WTC11 (cell line): ENCODE results near the gene INPP5A. TPM values are rescaled to one million over a fixed set of nuclear protein-coding genes. Genes with fewer than 3 reads are reported as not detected.

Experiments used
- ATAC-seq: fragments of 200-7000 bp; cut with Tn5 transposase; 2 replicates; pipeline ENCODE4 v1.10.0; 2021; ENCODE audit warnings: mild to moderate bottlenecking, moderate library complexity
- CTCF ChIA-PET: fragments of 300-600 bp; sonication (Branson Sonifier 250); formaldehyde crosslinking; loops from one replicate; lab custom pipeline; 2021; ENCODE audit warnings: antibody characterized with exemption; lab: Charles Lee
- POLR2A ChIA-PET: fragments of 350-600 bp; sonication (Branson Sonifier 250); formaldehyde crosslinking; loops from one replicate; lab custom pipeline; 2021; ENCODE audit warnings: antibody characterized with exemption; lab: Charles Lee
- DNase-seq: peaks from one replicate; pipeline ENCODE4 v3.0.0; 2021; ENCODE audit warnings: low spot score
- H3K27ac Mint-ChIP-seq: 2 replicates; pipeline ENCODE4 v1.8.0; 2021; ENCODE audit warnings: mixed read lengths
- H3K27me3 Mint-ChIP-seq: 2 replicates; pipeline ENCODE4 v1.8.0; 2021; ENCODE audit warnings: low read depth, mild to moderate bottlenecking, moderate library complexity, mixed read lengths
- H3K36me3 Mint-ChIP-seq: 2 replicates; pipeline ENCODE4 v1.8.0; 2021; ENCODE audit warnings: mixed read lengths
- H3K4me1 Mint-ChIP-seq: 2 replicates; pipeline ENCODE4 v1.8.0; 2022; ENCODE audit warnings: mixed read lengths
- H3K4me3 Mint-ChIP-seq: 2 replicates; pipeline ENCODE4 v1.8.0; 2021; ENCODE audit warnings: mild to moderate bottlenecking, moderate library complexity, mixed read lengths
- H3K9me3 Mint-ChIP-seq: 2 replicates; pipeline ENCODE4 v1.8.0; 2021; ENCODE audit warnings: mixed read lengths
- AR ChIP-seq: fragments of 250-450 bp; sonication (Bioruptor Pico); IDR thresholded peaks from 2 replicates; pipeline ENCODE4 v1.9.0; 2021; ENCODE audit warnings: mild to moderate bottlenecking
- FOXK1 ChIP-seq: sonication (generic); formaldehyde crosslinking; IDR thresholded peaks from 2 replicates; pipeline ENCODE4 v1.8.0; 2022; ENCODE audit warnings: mild to moderate bottlenecking, moderate library complexity, missing genetic modification reagents
- FOXP1 ChIP-seq: sonication (generic); formaldehyde crosslinking; IDR thresholded peaks from 2 replicates; pipeline ENCODE4 v1.8.0; 2022; ENCODE audit warnings: missing genetic modification reagents, mild to moderate bottlenecking, moderate library complexity, borderline replicate concordance
- IRF1 ChIP-seq: sonication (generic); formaldehyde crosslinking; IDR thresholded peaks from 2 replicates; pipeline ENCODE4 v1.8.0; 2023; ENCODE audit warnings: missing genetic modification reagents
- MAX ChIP-seq: sonication (generic); formaldehyde crosslinking; IDR thresholded peaks from 2 replicates; pipeline ENCODE4 v1.8.0; 2022; ENCODE audit warnings: mild to moderate bottlenecking, missing genetic modification reagents
- MYBL2 ChIP-seq: sonication (generic); formaldehyde crosslinking; IDR thresholded peaks from 2 replicates; pipeline ENCODE4 v1.8.1; 2023; ENCODE audit warnings: mild to moderate bottlenecking, moderate library complexity, missing genetic modification reagents
- NR1H2 ChIP-seq: sonication (generic); formaldehyde crosslinking; IDR thresholded peaks from 2 replicates; pipeline ENCODE4 v1.9.0; 2021; ENCODE audit warnings: mild to moderate bottlenecking, moderate library complexity, missing genetic modification reagents
- OVOL2 ChIP-seq: fragments of 250-450 bp; sonication (Bioruptor Pico); IDR thresholded peaks from 2 replicates; pipeline ENCODE4 v1.9.0; 2021; ENCODE audit warnings: mild to moderate bottlenecking, borderline replicate concordance
- PRRX2 ChIP-seq: fragments of 250-450 bp; sonication (Bioruptor Pico); IDR thresholded peaks from 2 replicates; pipeline ENCODE4 v1.8.0; 2021; ENCODE audit warnings: mild to moderate bottlenecking
- SMAD4 ChIP-seq: sonication (generic); formaldehyde crosslinking; IDR thresholded peaks from 2 replicates; pipeline ENCODE4 v1.8.0; 2022; ENCODE audit warnings: mild to moderate bottlenecking, missing genetic modification reagents
- TEAD1 ChIP-seq: sonication (generic); formaldehyde crosslinking; IDR thresholded peaks from 2 replicates; pipeline ENCODE4 v1.8.0; 2022; ENCODE audit warnings: mild to moderate bottlenecking, missing genetic modification reagents
- ZNF121 ChIP-seq: sonication (generic); formaldehyde crosslinking; IDR thresholded peaks from 2 replicates; pipeline ENCODE4 v1.8.0; 2023; ENCODE audit warnings: missing genetic modification reagents
- ZNF219 ChIP-seq: sonication (generic); formaldehyde crosslinking; IDR thresholded peaks from 2 replicates; pipeline ENCODE4 v1.8.0; 2023; ENCODE audit warnings: missing genetic modification reagents, mild to moderate bottlenecking, borderline replicate concordance
- ZNF232 ChIP-seq: sonication (generic); formaldehyde crosslinking; IDR thresholded peaks from 2 replicates; pipeline ENCODE4 v1.8.0; 2022; ENCODE audit warnings: mild to moderate bottlenecking, missing genetic modification reagents
- ZNF317 ChIP-seq: sonication (generic); formaldehyde crosslinking; IDR thresholded peaks from 2 replicates; pipeline ENCODE4 v1.8.1; 2023; ENCODE audit warnings: low read depth, mild to moderate bottlenecking, moderate library complexity, missing genetic modification reagents, borderline replicate concordance
- ZNF396 ChIP-seq: fragments of 250-450 bp; sonication (Bioruptor Pico); IDR thresholded peaks from 2 replicates; pipeline ENCODE4 v1.8.0; 2021; ENCODE audit warnings: mild to moderate bottlenecking, moderate library complexity, borderline replicate concordance
- total RNA-seq: library from RNA; stranded (reverse); gene quantifications from 3 replicates; pipeline ENCODE4 v1.2.3, GENCODE V29; 2021
- TF ChIP-seq, protein P1 (sequence below): sonication (generic); formaldehyde crosslinking; IDR thresholded peaks from 2 replicates; pipeline ENCODE4 v1.8.1; 2022; ENCODE audit warnings: low read depth, missing genetic modification reagents, borderline replicate concordance
- TF ChIP-seq, protein P2 (sequence below): sonication (generic); formaldehyde crosslinking; IDR thresholded peaks from 2 replicates; pipeline ENCODE4 v1.8.0; 2022; ENCODE audit warnings: missing genetic modification reagents
- TF ChIP-seq, protein P3 (sequence below): fragments of 250-450 bp; sonication (Bioruptor Pico); IDR thresholded peaks from 2 replicates; pipeline ENCODE4 v2.1.2; 2022; ENCODE audit warnings: mild to moderate bottlenecking, moderate library complexity
- TF ChIP-seq, protein P4 (sequence below): fragments of 250-450 bp; sonication (Bioruptor Pico); IDR thresholded peaks from 2 replicates; pipeline ENCODE4 v1.8.0; 2021; ENCODE audit warnings: mild to moderate bottlenecking

INPP5A gene
- total RNA-seq, 1 experiment from 2014 or later: 22.1 TPM

DNA sequence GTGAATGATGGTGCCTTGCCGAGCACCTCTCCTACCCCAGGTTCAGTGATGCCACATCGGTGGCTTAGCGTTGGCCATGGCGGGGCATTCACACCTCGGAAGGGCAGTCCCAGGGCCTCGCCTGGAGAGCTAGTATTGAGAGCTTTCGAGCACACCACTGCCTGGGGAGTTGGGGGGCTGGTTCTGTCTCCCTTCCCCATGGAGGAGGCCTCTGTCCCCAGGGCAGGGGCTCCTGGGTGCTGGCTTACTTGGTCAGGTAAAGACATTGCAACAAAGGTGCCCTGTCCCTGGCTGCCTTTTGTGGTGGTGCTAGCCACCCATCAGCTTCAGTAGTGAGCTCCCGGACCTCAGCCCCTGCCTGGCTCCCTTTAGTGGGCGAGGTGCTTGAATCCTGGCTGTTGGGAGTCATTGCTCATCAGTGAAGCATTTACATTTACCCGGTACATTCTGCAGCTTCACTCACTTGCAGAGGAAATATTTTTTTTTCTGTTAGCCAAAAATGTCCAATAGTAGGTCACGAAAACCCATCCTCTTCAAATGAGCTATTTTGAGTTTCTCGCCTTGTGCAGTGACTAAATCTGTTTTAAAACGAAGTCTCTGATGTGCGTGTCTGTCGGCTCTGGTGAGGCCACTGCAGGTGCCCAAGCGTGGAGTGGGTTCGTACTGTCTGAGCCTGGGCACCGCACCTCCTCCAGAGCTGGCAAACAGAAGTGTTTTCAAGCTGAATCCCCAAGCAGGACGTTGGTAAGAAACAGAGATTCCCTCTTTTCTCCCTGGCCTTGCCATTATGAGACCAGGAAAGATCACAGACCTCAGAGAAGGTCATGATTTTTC, 95.5 kb downstream of the INPP5A start:
- POLR2A ChIA-PET: no interaction called here
- CTCF ChIA-PET: interaction anchor here (0.6 to 2.0 kb wide), 7 partner anchors 17 to 403 kb away, joined by 3 to 11 read pairs (median 5); no protein-coding TSS in a partner anchor
- no peak for TF ChIP-seq TEAD1
- TF ChIP-seq, protein P1, sequence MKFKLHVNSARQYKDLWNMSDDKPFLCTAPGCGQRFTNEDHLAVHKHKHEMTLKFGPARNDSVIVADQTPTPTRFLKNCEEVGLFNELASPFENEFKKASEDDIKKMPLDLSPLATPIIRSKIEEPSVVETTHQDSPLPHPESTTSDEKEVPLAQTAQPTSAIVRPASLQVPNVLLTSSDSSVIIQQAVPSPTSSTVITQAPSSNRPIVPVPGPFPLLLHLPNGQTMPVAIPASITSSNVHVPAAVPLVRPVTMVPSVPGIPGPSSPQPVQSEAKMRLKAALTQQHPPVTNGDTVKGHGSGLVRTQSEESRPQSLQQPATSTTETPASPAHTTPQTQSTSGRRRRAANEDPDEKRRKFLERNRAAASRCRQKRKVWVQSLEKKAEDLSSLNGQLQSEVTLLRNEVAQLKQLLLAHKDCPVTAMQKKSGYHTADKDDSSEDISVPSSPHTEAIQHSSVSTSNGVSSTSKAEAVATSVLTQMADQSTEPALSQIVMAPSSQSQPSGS (CRISPR knock-in tag): no peak
- TF ChIP-seq, protein P2, sequence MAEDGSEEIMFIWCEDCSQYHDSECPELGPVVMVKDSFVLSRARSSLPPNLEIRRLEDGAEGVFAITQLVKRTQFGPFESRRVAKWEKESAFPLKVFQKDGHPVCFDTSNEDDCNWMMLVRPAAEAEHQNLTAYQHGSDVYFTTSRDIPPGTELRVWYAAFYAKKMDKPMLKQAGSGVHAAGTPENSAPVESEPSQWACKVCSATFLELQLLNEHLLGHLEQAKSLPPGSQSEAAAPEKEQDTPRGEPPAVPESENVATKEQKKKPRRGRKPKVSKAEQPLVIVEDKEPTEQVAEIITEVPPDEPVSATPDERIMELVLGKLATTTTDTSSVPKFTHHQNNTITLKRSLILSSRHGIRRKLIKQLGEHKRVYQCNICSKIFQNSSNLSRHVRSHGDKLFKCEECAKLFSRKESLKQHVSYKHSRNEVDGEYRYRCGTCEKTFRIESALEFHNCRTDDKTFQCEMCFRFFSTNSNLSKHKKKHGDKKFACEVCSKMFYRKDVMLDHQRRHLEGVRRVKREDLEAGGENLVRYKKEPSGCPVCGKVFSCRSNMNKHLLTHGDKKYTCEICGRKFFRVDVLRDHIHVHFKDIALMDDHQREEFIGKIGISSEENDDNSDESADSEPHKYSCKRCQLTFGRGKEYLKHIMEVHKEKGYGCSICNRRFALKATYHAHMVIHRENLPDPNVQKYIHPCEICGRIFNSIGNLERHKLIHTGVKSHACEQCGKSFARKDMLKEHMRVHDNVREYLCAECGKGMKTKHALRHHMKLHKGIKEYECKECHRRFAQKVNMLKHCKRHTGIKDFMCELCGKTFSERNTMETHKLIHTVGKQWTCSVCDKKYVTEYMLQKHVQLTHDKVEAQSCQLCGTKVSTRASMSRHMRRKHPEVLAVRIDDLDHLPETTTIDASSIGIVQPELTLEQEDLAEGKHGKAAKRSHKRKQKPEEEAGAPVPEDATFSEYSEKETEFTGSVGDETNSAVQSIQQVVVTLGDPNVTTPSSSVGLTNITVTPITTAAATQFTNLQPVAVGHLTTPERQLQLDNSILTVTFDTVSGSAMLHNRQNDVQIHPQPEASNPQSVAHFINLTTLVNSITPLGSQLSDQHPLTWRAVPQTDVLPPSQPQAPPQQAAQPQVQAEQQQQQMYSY: no peak
- no peak for TF ChIP-seq MYBL2 (CRISPR knock-in tag)
- TF ChIP-seq PRRX2: no peak
- TF ChIP-seq ZNF219: no peak
- no peak for TF ChIP-seq IRF1 (CRISPR knock-in tag)
- TF ChIP-seq SMAD4: no peak
- no peak for TF ChIP-seq FOXP1
- no peak for TF ChIP-seq MAX
- TF ChIP-seq, protein P3, sequence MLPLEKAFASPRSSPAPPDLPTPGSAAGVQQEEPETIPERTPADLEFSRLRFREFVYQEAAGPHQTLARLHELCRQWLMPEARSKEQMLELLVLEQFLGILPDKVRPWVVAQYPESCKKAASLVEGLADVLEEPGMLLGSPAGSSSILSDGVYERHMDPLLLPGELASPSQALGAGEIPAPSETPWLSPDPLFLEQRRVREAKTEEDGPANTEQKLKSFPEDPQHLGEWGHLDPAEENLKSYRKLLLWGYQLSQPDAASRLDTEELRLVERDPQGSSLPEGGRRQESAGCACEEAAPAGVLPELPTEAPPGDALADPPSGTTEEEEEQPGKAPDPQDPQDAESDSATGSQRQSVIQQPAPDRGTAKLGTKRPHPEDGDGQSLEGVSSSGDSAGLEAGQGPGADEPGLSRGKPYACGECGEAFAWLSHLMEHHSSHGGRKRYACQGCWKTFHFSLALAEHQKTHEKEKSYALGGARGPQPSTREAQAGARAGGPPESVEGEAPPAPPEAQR (CRISPR knock-in tag): no peak
- TF ChIP-seq FOXK1 (CRISPR knock-in tag): no peak
- TF ChIP-seq ZNF396 (CRISPR knock-in tag): no peak
- TF ChIP-seq, protein P4, sequence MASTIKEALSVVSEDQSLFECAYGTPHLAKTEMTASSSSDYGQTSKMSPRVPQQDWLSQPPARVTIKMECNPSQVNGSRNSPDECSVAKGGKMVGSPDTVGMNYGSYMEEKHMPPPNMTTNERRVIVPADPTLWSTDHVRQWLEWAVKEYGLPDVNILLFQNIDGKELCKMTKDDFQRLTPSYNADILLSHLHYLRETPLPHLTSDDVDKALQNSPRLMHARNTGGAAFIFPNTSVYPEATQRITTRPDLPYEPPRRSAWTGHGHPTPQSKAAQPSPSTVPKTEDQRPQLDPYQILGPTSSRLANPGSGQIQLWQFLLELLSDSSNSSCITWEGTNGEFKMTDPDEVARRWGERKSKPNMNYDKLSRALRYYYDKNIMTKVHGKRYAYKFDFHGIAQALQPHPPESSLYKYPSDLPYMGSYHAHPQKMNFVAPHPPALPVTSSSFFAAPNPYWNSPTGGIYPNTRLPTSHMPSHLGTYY (CRISPR knock-in tag): no peak
- TF ChIP-seq NR1H2 (CRISPR knock-in tag): no peak
- no peak for TF ChIP-seq ZNF317 (CRISPR knock-in tag)
- TF ChIP-seq OVOL2: no peak
- no peak for TF ChIP-seq ZNF121 (CRISPR knock-in tag)
- no peak for TF ChIP-seq ZNF232 (CRISPR knock-in tag)
- no peak for TF ChIP-seq AR (CRISPR knock-in tag)
- Mint-ChIP-seq H3K9me3 (no peaks in the 10 kb centered on the region; the same call in 1 of the 2 replicates), H3K4me1 (peaks cover 7% of the 10 kb centered on the region), H3K27ac (no peak overlapping the region; the same call in 1 of the 2 replicates), H3K27me3 (peaks cover 3% of the 10 kb centered on the region; the same call in 1 of the 2 replicates), H3K4me3 (no peak overlapping the region), H3K36me3 (no peaks in the 10 kb centered on the region)
- DNase-seq: peak; percentile 2
- ATAC-seq: no peak
